Glomerular endothelial cell (primary cell): ENCODE measurements around the gene ATP8A2. TPM values are rescaled to one million over a fixed set of nuclear protein-coding genes. Genes with fewer than 3 reads are reported as not detected.
"Not testable (repeated sequence)": the region's sequence is repeated elsewhere in the genome, so short reads cannot be mapped to it uniquely, and the experiment has no call there.

Source experiments
- DNase-seq: peaks from one replicate; pipeline ENCODE4 v3.0.0-alpha.2; 2011; ENCODE audit warnings: low read depth, low spot score; ENCODE audit errors: extremely low read depth
- total RNA-seq: library from RNA; depleted of rRNA; stranded (reverse); fragments of >200 nt; gene quantifications from 2 replicates; pipeline ENCODE4 v1.2.3, GENCODE V29; 2015

ATP8A2 gene
- total RNA-seq, 1 donor from 2014 or later, result 0.12 TPM

- no peak for DNase-seq
Observed at GRCh38 chr13:25457566-25457965, 85.8 kb downstream of the ATP8A2 start.

DNA sequence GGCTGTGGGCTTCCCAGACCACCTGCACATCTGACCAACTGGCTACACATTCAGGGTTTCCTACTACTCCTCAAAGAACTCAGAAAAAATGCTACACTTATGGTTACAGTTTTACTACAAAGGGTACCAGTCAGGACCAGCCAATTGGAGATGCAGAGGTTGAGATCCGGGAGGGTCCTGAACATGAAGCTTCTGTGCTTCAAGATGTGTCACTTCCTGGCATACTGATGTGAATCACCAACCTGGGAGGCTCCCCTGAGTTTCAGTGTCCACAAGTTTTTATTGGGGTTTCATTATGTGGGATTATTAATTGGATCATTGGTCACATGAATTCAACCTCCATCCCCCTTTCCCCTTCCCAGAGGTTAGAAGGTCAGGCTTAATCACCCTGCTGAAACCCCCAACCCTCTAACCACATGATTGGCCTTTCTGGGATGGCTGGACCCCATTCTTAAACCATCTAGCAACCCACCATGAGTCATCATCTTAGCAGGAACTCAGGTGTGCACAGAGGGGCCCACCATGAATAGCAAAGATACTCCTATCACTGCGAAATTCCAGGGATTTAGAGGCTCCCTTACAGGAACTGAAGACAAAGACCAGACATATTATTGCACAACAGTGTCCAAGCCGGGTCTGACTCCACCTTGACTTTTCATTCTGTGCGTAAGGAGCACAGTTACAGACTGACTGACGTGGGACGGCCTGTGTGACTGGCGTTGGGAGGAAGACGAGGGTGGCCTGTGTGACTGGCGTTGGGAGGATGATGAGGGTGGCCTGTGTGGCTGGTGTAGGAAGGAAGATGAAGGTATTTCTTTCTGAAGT is 90.7 kb downstream of the ATP8A2 start:
- no peak for DNase-seq

DNA sequence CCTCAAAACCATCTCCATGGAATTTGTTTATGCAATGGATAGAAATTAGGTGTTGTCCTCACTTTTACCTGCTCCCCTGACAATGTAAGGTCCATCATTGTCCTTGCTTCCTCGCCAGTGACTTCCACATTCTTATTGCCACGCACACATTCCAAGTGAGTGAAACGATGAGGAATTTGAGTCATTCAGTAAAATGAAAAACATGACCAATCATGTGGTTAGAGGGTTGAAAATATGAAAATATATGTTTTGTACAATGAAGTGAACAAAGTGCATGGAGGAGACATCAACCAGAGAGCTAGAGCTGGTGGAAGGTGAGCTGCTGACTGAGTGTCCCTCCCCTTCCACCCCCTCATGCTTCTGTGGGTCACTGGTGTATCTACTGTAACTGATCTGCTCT is 91.7 kb downstream of the ATP8A2 start:
- no peak for DNase-seq

- DNase-seq, result no peak
Observed at GRCh38 chr13:25466880-25467279, 95.1 kb downstream of the ATP8A2 start.

- DNase-seq, result no peak
Observed at GRCh38 chr13:25468325-25469168, 96.8 kb downstream of the ATP8A2 start.

- DNase-seq, result no peak
Observed at GRCh38 chr13:25469169-25469525, 97.4 kb downstream of the ATP8A2 start.

DNA sequence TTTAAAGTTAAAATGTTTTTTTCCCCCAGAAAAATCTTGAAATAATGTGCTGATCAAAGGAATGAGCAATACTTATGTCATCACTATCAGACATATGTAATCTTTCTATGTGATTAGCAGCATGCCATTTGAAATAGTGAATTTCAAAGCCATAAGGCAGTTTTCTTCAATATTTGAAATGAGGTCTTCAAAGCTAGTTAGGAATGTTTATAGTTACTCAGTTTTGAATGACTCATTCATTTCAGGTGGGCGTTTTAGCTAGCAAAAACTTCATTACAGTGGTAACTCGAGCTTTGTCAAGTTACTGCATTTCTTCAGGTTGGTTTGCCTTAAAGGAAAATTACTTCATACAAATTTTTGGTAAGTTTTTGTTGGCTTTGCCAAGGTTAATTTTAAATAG is 102.1 kb downstream of the ATP8A2 start:
- no peak for DNase-seq

GRCh38 chr13:25478186-25478585 is 106.4 kb downstream of the ATP8A2 start:
- no peak for DNase-seq

DNA sequence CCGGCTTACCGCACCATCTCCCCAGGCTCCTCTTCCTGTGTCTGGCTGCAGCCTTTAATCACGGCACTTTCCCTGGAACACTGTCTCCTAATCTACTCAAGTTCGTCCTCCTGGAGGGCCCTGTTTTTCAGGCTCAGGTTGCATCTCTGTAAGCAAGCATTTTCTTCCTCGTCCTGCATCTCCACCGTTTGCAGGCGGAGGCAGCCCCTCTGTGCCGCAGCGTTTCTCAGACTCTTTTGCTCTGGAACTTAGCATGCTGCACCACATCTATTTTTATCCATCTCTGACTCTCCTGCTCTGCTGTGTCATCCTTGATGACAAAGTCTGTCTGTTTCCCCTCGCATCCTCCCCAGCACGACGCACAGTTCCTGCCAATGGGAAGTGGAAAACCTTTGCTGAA is 117.5 kb downstream of the ATP8A2 start:
- no peak for DNase-seq

GRCh38 chr13:25490236-25490635 is 118.5 kb downstream of the ATP8A2 start:
- DNase-seq, result no peak

DNA sequence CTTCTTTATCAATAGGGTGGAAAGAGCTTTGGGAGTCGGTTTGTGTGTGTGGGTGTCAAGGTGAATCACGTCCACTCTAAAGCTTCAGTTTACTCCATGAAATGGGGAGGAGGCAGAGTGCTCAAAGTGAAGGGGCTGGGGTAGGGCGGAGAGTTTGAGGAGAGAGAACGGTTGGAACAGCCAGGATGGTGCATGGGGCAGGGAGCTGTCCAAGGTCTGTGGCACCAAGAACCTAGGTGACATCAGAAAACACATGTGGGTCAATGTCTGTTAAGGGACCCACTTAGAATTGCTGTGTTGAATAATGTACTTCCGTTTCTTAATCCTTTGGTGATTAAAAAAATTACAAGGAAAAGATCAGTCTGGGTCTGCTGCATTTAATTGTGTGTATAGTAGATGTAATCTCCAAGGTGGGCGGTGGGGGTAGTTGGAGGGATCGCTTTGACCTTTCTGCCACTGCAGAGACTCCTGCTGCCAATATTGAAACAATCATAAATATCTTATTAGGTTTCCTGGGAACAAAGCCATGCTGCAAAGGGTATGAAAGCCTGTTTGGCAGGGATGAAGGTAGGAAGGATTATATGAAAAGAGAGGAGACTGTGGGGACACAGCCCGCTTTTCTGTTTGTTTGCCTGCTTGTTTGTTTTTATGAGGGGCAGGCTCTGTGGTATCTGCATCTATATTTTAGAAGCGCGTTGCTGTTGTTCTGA is 122.3 kb downstream of the ATP8A2 start:
- no peak for DNase-seq

- no peak for DNase-seq
Observed at GRCh38 chr13:25494698-25495411, 123.1 kb downstream of the ATP8A2 start.

- no peak for DNase-seq
Observed at GRCh38 chr13:25501231-25501630, 129.5 kb downstream of the ATP8A2 start.

DNA sequence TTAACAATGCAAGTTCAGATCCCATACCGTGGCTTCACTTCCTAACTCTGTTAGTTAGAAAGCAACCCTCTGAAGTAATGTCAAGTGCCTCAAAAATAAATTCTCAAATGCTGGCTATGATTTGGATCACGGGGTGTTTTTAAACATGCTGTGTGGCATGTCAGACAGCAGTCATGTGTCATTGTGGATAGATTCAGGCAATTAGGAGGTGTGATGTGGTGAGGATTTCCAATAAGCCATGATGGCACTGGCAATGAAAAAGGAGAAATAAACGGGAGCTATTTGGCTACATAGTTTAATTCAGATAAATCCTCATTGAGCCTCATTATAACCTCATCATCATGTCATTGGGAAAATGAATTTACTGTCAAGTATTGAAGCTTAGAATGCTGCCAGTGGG is 130.3 kb downstream of the ATP8A2 start:
- DNase-seq, result no peak

GRCh38 chr13:25502551-25502950 is 130.8 kb downstream of the ATP8A2 start:
- DNase-seq, result no peak

DNA sequence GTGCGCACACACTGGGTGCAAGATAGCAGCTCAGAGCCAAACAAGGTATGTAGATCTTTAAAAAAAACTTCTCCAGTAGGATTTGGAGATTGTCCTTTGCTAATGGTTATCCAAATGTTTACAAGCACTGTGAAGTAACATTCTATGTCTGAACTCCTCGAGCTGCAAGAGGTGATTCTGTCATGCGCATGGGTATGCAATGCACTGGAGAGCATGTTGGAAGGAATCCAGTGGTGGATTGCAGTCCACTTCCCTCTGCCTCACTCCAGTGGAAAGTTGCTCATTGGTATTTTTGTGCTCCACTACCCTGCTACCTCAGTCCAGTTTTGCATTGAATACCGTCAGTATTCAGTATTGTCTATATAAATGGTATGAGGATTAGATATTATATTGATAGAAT is 132.1 kb downstream of the ATP8A2 start:
- no peak for DNase-seq

DNA sequence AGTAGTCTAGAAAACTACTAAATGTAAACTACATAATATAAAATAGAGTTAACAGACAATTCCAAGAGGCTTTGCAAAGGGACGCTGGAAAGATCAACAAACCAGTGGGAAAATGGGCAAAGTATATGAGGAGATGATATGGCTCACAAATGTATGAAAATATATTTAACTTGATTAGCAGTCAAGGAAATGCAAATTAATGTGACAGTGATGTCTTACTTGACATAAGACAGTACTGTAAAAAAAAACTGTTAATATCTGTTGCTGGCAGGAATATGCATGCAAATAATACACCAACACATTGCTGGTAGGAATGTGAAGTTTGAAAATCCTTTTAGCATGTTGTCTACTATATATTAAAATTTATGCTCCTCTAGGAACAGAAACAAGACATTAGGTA is 136.1 kb downstream of the ATP8A2 start:
- no peak for DNase-seq

DNA sequence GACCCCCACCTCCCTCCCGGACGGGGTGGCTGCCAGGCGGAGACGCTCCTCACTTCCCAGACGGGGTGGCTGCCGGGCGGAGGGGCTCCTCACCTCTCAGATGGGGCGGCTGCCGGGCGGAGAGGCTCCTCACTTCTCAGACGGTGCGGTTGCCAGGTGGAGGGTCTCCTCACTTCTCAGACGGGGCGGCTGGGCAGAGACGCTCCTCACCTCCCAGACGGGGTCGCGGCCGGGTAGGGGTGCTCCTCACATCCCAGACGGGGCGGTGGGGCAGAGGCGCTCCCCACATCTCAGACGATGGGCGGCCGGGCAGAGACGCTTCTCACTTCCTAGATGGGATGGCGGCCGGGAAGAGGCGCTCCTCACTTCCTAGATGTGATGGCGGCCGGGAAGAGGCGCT is 141.3 kb downstream of the ATP8A2 start:
- not testable (repeated sequence) for DNase-seq

GRCh38 chr13:25518441-25518840 is 146.7 kb downstream of the ATP8A2 start:
- DNase-seq, result no peak

- DNase-seq, result no peak
Observed at GRCh38 chr13:25525884-25526283, 154.1 kb downstream of the ATP8A2 start.

GRCh38 chr13:25528266-25528665 is 156.5 kb downstream of the ATP8A2 start:
- no peak for DNase-seq
